ENCODE results near the gene WDR27. TPM values are rescaled to one million over a fixed set of nuclear protein-coding genes. Genes with fewer than 3 reads are reported as not detected.

Gene WDR27
- total and polyA plus RNA-seq, 10 donors = 17.6 to 69.5 (median 45.7) TPM

GRCh38 chr6:169663468-169663867 lies 38.4 kb downstream of the WDR27 start:
- Histone ChIP-seq H3K4me3 (no peak overlapping the region), H3K4me1 (no peaks in the 10 kb centered on the region), H3K27ac (no peak overlapping the region), H3K36me3 (peaks cover 4 to 96% (median 35%) of the 10 kb centered on the region in 6 donors), H3K27me3 (replicated peaks in 1 of 7) (no peaks in the 10 kb centered on the region), H3K9me3 (no peaks in the 10 kb centered on the region)
- DNase-seq = no peak
- intact Hi-C loops (cut with DNase I; ENCODE audit: low total_unique reads) = no loop called here
- 86 to 97% (median 94%) methylated on average over 8 of the region's 8 CpGs for WGBS, 5 donors
- TF ChIP-seq CTCF (IDR thresholded peaks at IDR 0.05 in 8 of 11, conservative IDR thresholded peaks at IDR 0.05 in 3 of 11) (no peak), POLR2A (IDR thresholded peaks at IDR 0.05) (no peak), POLR2AphosphoS5 (IDR thresholded peaks at IDR 0.05) (no peak)

- Histone ChIP-seq H3K9me3 (no peaks in the 10 kb centered on the region), H3K27me3 (replicated peaks in 1 of 7) (no peaks in the 10 kb centered on the region), H3K4me1 (no peaks in the 10 kb centered on the region), H3K27ac (no peak overlapping the region), H3K36me3 (peaks cover 1 to 93% (median 25%) of the 10 kb centered on the region in 6 donors), H3K4me3 (no peak overlapping the region)
- TF ChIP-seq CTCF (IDR thresholded peaks at IDR 0.05 in 8 of 11, conservative IDR thresholded peaks at IDR 0.05 in 3 of 11) (no peak), POLR2A (IDR thresholded peaks at IDR 0.05) (no peak), POLR2AphosphoS5 (IDR thresholded peaks at IDR 0.05) (no peak)
- DNase-seq = no peak
- intact Hi-C loops (cut with DNase I; ENCODE audit: low total_unique reads) = no loop called here
- WGBS, 5 donors = 90 to 96% (median 94%) methylated on average over 6 to 7 of the region's 7 CpGs
These were observed 40.5 kb downstream of the WDR27 start for GRCh38 chr6:169661391-169661756.

GRCh38 chr6:169660751-169661390 lies 41.0 kb downstream of the WDR27 start:
- H3K27me3 ChIP-seq (replicated peaks in 1 of 7) = no peaks in the 10 kb centered on the region
- TF ChIP-seq POLR2AphosphoS5 (IDR thresholded peaks at IDR 0.05) = no peak
- no peak for TF ChIP-seq CTCF (IDR thresholded peaks at IDR 0.05 in 8 of 11, conservative IDR thresholded peaks at IDR 0.05 in 3 of 11)
- TF ChIP-seq POLR2A (IDR thresholded peaks at IDR 0.05) = no peak
- H3K4me1 ChIP-seq = no peaks in the 10 kb centered on the region
- no peak overlapping the region for H3K27ac ChIP-seq
- peaks cover 0 to 88% (median 22%) of the 10 kb centered on the region in 6 donors for H3K36me3 ChIP-seq
- 89 to 94% (median 94%) methylated on average over 17 to 26 of the region's 26 CpGs for WGBS, 5 donors
- H3K9me3 ChIP-seq = no peaks in the 10 kb centered on the region
- H3K4me3 ChIP-seq = no peak overlapping the region
- DNase-seq = no peak
- intact Hi-C loops (cut with DNase I; ENCODE audit: low total_unique reads) = no loop called here

GRCh38 chr6:169659820-169660610 lies 41.8 kb downstream of the WDR27 start:
- WGBS, 5 donors = 91 to 94% (median 93%) methylated on average over 25 to 26 of the region's 26 CpGs
- Histone ChIP-seq H3K4me3 (no peak overlapping the region), H3K9me3 (no peaks in the 10 kb centered on the region), H3K27me3 (replicated peaks in 1 of 7) (no peaks in the 10 kb centered on the region), H3K27ac (no peak overlapping the region), H3K36me3 (peaks cover 0 to 80% (median 22%) of the 10 kb centered on the region in 6 donors), H3K4me1 (peaks cover 0 to 8% (median 3%) of the 10 kb centered on the region in 6 donors)
- no peak for DNase-seq
- no peak for TF ChIP-seq CTCF (IDR thresholded peaks at IDR 0.05 in 8 of 11, conservative IDR thresholded peaks at IDR 0.05 in 3 of 11)
- no peak for TF ChIP-seq POLR2A (IDR thresholded peaks at IDR 0.05)
- TF ChIP-seq POLR2AphosphoS5 (IDR thresholded peaks at IDR 0.05) = no peak
- intact Hi-C loops (cut with DNase I; ENCODE audit: low total_unique reads) = no loop called here

Data from spleen (tissue), 11 donors.